HuH-7.5 (cell line): Measurements from ENCODE around the gene SLAIN2.

ENCODE experiments used
- DNase-seq: peaks from one replicate; pipeline ENCODE4 v3.0.0; 2011; ENCODE audit warnings: low spot score

The SLAIN2 gene

DNA sequence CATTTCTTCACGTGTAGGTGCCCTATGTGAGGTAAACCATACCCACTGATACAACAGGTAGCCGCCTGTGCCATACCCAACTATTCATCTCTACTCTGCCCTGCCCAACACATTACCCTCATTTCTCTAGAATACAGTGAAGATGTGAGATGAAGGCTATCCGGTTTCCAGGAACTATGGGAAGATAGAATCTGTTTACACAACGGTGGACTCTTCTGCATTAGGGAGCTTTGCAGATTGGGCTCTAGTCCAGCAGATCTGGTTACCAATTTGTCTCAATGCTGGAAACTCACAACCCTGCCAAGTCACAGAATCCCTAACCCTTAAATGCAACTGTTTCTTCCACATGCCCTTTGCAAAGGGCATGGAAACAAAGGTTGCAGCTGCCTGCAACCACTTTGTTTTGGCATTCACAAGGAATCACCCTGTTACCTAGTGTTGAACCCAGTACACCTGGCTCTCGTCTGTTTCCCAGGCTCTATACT lies 6.4 kb upstream of the SLAIN2 start:
- no peak for DNase-seq

DNA sequence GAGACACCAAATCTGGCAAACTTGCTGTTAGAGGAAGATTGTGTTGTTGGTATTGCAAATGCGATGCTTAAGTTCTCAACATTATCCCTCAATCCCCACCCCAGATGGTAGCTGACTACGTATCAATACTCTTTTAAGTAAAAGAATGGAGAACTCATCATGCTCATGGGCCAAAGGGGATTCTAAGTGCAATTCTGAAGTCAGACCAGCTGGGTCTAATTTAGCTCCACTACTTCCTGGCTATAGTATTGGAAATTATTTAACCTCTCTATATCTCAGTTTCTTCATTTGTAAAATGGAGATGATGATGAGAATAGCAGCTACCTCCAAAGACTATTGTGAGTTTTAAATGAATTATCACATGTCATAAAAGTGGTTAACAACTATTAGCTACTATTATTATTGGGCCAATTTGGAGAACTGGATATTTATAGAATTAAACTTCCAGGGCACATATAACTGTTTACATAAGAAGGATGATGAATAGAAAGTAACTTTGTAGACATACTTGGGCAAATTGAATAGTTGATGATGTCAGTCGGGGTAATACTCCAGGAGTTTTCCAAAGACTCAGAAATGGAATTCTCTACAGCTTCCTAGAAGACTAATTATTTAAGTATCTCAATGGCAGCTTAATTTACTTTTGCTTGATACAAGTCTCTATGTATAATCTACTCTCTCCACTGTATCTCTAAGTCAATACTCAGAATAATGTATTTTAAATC lies 5.0 kb upstream of the SLAIN2 start:
- no peak for DNase-seq

- no peak for DNase-seq
Observed at GRCh38 chr4:48337731-48338130, 3.6 kb upstream of the SLAIN2 start.

- no peak for DNase-seq
Observed at GRCh38 chr4:48339642-48340041, 1.7 kb upstream of the SLAIN2 start.

- DNase-seq: no peak
Observed at GRCh38 chr4:48340276-48340964, 909 bp upstream of the SLAIN2 start.

DNA sequence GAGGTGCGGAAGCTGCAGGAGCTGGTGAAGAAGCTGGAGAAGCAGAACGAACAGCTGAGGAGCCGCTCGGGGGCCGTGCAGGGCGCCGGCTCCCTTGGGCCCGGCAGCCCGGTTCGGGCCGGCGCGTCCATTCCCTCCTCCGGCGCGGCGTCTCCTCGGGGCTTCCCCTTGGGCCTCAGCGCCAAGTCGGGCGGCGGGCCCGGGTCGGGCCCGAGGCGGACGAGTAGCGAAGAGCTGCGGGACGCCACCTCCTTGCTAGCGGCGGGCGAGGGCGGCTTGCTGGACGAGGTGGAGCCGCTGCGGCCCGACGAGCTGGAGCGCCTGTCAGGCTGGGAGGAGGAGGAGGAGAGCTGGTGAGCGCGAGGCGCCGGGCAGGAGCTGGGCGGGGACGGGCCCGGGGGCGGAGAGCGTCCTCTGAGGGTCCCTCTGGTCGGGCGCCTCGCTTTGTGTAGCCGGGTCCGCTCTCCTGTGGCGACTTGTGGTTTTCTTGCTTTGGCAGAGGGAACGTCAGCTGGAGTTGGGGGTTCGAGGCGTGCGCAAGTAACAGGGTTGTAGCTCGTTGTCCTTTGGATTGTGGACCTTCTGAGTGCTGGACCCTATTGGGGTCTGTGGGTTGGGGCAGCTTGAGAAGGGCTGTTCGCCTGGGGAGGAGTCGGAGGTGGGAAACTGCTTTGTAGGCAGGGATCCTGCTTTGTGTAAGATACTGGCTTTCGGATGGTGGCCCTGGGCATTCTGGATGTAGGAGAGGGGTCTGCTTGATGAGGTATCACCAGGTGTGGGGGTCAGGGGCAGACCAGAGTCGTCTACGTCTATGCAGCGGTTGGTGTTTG lies 662 bp downstream of the SLAIN2 start:
- peak; percentile 22 for DNase-seq

GRCh38 chr4:48342606-48342880 lies 1.2 kb downstream of the SLAIN2 start:
- no peak for DNase-seq

DNA sequence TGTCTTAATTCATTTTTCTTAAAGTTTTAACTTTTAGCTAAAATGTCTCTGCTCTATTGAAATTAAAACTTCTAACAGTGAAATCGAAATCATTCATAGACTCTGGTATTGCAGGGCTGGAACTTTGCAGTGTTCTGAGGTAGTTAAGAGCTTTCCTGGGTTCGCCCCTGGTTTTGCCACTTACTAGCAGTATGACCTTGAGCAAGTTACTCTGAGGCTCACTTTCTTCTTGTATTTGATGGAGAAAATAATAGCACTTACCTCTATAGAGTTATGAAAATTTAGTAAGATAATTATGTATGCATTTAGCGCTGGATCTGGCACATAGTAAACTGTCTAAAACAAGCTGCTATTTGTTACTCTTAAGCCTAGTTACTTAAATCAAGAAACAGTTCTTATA lies 1.7 kb downstream of the SLAIN2 start:
- DNase-seq: no peak

- DNase-seq: no peak
Observed at GRCh38 chr4:48343551-48343950, 2.2 kb downstream of the SLAIN2 start.

DNA sequence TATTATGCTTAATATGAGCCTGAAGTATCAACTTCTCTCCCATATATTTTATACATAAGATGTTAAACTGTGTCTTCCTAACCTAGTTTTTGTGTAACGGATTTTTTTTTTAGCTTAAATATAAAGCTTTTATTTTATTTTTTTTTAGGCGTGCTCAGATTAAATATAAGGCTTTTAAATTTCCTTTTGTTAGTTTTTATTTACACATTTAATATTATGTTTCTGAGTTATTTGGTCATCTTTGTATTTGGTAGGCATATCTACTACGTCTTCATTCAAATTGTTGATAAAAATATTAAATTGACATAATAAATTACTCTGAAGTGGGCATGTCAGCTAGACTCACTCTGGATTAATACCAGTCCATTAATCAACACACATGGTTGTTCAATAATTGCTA lies 4.2 kb downstream of the SLAIN2 start:
- DNase-seq: no peak

DNA sequence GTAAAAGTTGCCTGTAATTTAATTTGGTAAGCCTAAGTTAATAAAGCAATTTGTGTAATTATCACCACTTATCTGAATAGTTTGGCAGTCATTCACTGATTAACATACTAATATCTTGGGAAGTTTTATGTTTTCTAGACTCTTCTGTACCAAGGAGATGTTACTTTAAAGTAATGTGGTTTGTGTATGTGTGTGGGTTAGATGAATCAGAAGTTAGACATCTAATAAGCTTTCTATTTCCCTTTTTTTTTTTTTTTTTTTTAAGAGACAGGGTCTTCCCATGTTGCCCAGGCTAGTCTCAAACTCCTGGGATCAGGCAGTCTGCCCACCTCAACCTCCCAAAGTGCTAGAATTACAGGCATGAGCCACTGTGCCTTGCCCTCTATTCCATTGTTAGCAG lies 5.3 kb downstream of the SLAIN2 start:
- DNase-seq: no peak

DNA sequence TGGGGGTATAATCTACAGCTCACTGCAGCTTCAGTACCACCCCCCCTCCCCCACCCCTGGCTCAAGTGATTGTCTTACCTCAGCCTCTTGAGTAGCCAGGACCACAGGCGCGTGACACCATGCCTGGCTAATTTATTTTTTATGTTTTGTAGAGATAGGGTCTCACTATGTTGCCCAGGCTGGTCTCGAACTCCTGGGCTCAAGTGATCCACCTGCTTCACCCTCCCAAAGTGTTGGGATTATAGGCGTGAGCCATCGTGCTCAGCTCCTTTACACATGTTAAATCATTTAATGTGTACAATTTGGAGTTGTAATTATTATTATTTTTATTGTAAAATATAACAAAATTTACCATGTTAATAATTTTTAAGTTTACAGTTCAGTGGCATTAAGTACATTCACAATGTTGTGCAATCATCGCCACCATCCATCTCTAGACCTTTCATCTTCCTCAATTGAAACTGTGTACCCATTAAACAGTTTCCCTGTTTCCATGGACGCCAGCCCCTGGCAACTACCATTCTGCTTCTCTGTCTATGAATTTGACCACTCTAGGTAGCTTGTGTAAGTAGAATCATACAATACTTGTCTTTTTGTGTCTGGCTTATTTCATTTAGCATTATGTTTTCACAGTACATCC lies 6.1 kb downstream of the SLAIN2 start:
- no peak for DNase-seq

- no peak for DNase-seq
Observed at GRCh38 chr4:48350871-48351270, 9.5 kb downstream of the SLAIN2 start.

- no peak for DNase-seq
Observed at GRCh38 chr4:48352793-48353192, 11.5 kb downstream of the SLAIN2 start.

- DNase-seq: no peak
Observed at GRCh38 chr4:48356355-48356754, 15.0 kb downstream of the SLAIN2 start.

- DNase-seq: no peak
Observed at GRCh38 chr4:48360285-48361011, 19.1 kb downstream of the SLAIN2 start.

GRCh38 chr4:48361012-48361400 lies 19.7 kb downstream of the SLAIN2 start:
- no peak for DNase-seq

DNA sequence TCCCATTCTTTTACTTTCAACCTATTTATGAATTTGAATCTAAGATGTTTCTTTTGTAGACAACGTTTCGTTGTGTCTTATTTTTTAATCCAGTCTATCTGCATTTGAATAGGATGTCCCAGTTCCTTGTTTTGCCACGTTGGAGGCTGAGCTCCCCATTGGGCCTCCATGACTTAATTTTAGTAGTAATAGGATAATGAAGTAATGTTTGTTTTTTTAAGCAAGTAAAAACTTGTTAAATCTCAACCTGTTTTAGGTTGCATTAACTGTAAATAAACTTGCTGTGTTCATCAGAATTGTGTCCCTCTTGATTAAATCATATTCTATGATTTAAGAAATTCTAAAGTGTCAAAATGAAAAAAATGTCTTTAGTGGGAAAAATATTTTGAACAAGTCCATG lies 25.3 kb downstream of the SLAIN2 start:
- no peak for DNase-seq

DNA sequence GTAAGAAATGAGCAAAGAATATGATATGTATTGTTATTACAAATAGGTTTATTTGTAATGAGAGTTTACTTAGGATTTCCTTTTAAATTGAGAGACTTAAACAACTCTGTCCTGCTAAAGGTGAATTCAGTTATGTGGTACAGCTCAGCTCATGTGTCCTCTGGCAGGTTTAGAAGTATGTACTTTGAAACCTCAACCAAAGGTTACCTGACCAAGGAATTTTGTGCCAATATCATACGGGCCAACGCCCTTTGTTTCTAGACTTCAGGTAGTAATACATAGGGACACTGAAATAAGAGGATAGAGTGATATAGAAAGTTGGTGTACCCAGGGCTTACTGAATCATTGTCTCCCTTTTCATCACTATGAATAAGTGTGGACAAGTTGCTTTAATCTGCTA lies 25.7 kb downstream of the SLAIN2 start:
- DNase-seq: no peak

DNA sequence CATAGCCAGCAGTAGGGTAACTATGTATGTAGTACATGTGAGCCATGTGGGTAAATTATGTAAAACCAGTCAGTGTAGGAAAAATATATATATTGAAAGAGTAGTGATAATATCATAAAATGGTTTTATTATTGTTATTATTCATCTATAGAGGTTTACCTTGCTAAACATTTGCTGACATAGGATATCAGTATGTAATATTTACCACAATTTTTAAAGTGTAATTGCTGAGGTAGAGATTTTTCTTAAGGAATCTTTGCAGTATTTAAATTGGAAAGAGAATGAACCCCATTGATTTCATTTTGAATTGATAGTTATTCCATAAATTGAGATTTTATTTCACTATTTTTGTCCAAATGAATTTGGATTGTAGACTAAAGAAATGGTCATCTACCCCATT lies 27.1 kb downstream of the SLAIN2 start:
- DNase-seq: no peak

GRCh38 chr4:48369248-48369647 lies 27.9 kb downstream of the SLAIN2 start:
- no peak for DNase-seq

DNA sequence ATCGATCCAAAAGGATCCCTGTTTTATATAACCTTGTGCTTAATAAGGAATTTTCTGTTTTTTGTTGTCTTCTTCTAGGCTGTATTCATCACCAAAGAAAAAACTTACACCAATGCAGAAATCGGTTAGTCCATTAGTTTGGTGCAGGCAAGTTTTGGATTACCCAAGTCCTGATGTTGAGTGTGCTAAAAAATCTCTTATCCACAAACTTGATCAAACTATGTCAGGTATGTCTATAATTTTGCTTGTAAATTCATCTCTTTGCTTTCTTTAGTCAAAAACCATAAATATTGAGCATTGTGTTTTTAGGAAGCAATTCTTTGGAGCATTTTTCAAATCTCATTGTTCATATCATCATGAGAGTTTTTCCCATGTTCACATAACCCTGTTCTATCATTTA lies 28.4 kb downstream of the SLAIN2 start:
- no peak for DNase-seq
